Stimulated activated CD4-positive, alpha-beta T cell treated with anti-CD3 and anti-CD28 coated beads, Interleukin-1b, Interleukin-23, amount 100 ng/mL, for 1 hour (primary cell): Measurements from ENCODE around the gene FOXO3.
"Not testable (repeated sequence)": the region's sequence is repeated elsewhere in the genome, so short reads cannot be mapped to it uniquely, and the experiment has no call there.

Experiments used
- DNase-seq, 2 donors: peaks; one replicate each; pipeline ENCODE4 v3.0.0-alpha.2; 2020; ENCODE audit warnings: low read depth in 2 of 2

FOXO3 gene

DNA sequence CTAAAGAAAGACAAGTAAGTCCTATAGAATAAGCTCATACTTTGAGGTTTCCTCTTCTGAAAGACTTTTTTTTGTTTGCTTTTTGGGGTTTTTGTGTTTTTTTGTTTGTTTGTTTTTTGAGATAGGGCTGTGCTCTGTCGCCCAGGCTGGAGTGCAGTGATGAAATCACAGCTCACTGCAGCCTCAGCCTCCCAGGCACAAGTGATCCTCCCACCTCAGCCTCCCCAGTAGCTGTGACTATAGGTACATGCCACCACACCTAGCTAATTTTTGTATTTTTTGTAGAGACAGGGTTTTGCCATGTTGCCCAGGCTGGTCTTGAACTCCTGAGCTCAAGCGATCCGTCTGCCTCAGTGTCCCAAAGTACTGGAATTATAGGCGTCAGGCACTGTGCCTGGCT is 98.1 kb downstream of the FOXO3 start:
- DNase-seq = not testable (repeated sequence)

DNA sequence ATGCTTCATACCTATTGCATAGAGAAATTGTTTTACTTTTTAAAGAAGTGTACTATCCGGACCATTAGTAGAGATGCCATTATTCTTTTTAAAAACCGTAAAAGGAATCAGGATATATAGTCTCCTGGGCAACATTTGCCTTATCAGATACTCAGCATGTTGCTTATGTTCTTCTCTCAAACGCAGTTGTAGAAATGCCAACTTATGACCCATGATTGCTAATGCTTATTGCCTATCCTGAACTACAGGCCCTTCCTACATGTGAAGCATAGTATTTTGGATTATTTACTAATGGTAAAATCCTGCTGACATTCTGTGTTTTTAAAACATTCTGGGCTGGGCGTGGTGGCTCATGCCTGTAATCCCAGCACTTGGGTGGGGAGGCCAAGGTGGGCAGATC is 99.5 kb downstream of the FOXO3 start:
- no peak for DNase-seq

GRCh38 chr6:108661430-108661829 is 100.7 kb downstream of the FOXO3 start:
- no peak for DNase-seq

GRCh38 chr6:108661982-108662381 is 101.3 kb downstream of the FOXO3 start:
- DNase-seq = no peak

GRCh38 chr6:108662702-108663101 is 102.0 kb downstream of the FOXO3 start:
- no peak for DNase-seq

DNA sequence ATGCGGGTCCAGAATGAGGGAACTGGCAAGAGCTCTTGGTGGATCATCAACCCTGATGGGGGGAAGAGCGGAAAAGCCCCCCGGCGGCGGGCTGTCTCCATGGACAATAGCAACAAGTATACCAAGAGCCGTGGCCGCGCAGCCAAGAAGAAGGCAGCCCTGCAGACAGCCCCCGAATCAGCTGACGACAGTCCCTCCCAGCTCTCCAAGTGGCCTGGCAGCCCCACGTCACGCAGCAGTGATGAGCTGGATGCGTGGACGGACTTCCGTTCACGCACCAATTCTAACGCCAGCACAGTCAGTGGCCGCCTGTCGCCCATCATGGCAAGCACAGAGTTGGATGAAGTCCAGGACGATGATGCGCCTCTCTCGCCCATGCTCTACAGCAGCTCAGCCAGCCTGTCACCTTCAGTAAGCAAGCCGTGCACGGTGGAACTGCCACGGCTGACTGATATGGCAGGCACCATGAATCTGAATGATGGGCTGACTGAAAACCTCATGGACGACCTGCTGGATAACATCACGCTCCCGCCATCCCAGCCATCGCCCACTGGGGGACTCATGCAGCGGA is 102.9 kb downstream of the FOXO3 start:
- not testable (repeated sequence) for DNase-seq

DNA sequence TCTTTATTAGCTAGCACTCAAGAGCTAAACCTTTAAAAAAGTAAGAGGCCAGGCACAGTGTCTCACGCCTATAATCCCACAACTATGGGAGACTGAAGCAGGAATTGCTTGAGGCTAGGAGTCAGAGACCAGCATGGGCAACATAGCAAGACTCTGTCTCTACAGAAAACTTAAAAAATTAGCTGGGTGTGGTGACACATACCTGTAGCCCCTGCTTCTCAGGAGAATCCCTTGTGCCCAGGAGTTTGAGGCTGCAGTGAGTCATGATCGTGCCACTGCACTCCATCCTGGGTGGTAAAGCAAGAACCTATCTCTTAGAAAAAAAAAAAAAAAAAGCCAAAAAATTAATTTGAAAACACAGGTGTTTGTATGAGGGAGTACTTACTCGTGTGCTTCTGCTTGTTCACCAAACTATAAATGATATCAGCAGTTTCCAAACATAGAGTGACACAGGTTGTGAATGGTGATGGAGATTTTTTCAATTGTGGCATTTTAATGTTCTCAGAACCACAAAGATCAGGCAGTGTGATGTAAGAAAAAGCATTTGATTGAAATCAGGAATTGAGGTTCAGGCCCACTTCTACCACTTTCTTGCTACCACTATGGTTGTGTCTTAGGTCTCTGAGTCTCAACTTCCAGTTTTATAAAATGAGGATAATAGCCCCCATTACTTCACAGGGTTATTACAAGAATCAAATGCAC is 104.9 kb downstream of the FOXO3 start:
- no peak for DNase-seq

DNA sequence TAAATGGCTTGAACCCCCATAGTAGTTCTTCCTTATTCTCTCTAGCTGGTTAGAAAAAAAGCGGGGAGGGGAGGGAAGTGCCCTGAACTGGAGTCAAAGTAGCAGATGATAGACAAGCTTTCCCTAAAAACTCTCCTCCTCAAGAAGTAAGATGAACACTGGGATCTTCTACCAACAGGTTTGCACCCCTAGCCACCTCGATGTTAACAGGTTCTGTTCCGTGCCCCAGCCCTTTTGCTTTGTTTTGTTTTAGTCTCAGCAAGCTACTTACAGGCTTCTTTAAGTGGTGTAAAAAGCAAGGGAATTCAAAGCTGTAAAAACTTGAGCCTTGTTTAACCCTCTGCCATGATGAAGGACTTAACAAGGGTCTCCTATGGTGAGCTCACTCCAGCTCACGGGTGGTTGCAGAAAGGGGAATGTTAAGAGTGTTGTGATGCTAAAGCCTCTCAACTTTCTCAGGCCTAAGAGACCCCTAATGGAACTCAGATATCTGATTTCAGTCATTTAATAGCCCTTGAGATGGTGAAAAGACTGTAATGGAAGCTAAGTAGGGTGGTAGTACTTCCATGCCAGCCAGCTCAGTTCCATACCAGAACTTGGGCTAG is 106.0 kb downstream of the FOXO3 start:
- DNase-seq = no peak

DNA sequence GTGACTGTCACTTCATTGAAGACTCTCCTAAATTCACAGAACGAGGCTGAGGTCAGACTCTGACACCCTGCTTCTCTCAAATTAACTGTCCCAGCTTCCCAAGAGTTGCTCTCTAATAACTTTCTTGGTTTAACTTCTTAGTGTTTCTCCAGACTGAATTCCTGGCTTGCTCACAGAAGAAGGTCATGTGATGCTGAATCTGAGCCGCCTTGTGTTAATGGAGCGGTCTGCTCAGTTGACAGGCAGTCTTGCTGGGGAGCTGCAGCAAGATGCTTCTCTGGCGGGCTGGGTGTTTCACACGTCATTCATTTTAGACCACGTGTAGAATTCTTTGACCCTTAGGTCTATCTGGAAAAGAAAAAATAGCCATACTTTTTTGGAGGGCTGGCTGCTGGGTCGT is 107.3 kb downstream of the FOXO3 start:
- DNase-seq = no peak

DNA sequence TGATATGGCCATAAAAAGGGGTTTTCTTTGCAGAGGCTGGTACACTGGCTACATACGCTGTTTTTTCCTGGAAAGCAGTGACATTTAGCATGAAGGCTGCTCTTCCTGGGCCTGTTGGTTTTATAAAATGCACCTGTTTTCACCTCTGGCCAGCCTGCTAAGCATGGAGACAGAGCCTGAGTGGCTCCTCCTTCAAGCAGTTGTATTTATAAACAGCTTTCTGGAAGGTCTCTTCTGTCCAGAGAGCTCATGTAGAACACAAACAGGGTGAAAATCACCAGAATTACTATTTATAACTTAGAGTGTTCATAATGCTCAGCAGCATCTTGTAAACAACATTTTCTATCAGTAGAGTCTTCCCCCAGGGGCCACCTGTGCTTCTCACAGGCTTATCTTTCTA is 109.0 kb downstream of the FOXO3 start:
- no peak for DNase-seq

DNA sequence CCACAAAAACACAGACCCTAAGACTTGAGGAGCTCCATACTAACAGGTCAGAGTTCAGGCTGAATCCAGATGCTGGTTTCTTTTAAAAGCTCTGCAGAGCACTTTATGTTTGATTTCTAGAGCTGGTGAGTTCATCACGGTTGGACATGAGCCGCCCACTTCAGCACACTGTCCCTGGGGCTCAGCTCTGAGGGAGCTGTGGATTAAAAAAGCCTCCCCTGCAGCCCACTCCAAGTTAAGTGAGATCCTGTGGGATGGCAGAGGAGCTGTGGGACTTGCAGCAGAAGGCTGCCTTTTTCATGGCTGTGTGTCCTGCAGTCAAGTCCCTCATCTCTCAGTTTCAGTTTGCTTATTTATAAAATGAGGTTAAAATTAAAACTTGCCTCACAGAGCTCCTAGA is 110.5 kb downstream of the FOXO3 start:
- DNase-seq = no peak

- DNase-seq = no peak
Measured at GRCh38 chr6:108671790-108672189, 111.1 kb downstream of the FOXO3 start.

- DNase-seq = no peak
Measured at GRCh38 chr6:108672641-108673040, 111.9 kb downstream of the FOXO3 start.

GRCh38 chr6:108673153-108673552 is 112.4 kb downstream of the FOXO3 start:
- no peak for DNase-seq

DNA sequence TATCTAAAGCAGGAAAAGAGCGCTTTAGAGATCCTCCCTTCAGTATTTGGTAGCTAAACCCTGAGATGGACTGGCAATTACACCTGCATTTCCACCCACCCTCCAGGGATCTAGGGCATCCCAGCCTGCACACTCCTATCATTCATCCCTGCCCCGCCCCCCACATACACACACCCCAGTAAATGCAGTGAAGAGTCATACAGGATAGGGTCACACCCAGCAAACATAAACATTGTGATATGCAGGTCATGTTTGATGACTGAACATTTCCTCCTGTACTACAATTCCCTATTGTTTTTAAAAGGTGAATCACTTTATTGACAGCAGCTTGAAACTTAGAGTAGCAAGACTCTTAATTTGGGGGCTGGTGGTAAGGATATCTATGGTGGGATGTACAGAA is 112.9 kb downstream of the FOXO3 start:
- DNase-seq = no peak

- no peak for DNase-seq
Measured at GRCh38 chr6:108675226-108676200, 114.8 kb downstream of the FOXO3 start.

DNA sequence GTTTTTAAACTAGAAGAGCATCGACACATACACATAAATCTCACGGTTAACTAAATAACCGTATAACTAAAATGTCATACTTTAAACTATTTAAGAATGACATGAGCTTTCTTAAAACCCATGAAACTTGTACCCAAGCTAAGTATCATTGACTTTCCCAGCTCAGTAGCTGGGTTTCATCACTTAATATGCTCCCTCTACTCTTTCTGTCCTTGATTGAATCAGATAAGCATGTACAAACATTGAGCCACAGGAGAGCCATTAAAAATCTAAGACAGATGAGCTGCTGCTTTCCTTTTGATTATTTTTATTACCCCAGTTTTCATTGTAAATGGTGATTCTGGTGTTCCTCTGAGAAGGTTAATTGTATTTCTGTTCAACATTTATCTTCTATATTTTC is 115.8 kb downstream of the FOXO3 start:
- DNase-seq = no peak

- DNase-seq = no peak
Measured at GRCh38 chr6:108677357-108677756, 116.6 kb downstream of the FOXO3 start.

- no peak for DNase-seq
Measured at GRCh38 chr6:108677894-108678293, 117.2 kb downstream of the FOXO3 start.

GRCh38 chr6:108680314-108680713 is 119.6 kb downstream of the FOXO3 start:
- not testable (repeated sequence) for DNase-seq

DNA sequence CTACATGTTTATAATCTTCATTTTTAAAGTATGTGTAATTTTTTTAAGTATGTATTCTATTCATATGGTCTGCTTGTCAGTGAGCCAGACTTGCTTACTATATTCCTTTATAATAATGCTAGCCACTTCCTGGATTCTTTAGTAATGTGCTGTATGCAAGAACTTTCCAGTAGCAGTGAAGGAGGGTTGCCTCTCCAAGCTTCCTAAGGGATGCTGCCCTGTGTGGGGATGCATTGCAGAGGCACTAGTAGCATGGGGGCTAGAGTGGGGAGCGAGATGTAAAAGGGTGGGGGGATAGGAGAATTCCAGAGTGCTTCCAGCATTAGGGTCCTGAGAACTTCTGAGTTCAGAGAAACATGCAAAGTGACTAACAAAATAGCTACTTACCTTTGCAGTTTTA is 121.0 kb downstream of the FOXO3 start:
- DNase-seq = not testable (repeated sequence)
